ENCODE results near the gene ALDOC.

ALDOC gene

DNA sequence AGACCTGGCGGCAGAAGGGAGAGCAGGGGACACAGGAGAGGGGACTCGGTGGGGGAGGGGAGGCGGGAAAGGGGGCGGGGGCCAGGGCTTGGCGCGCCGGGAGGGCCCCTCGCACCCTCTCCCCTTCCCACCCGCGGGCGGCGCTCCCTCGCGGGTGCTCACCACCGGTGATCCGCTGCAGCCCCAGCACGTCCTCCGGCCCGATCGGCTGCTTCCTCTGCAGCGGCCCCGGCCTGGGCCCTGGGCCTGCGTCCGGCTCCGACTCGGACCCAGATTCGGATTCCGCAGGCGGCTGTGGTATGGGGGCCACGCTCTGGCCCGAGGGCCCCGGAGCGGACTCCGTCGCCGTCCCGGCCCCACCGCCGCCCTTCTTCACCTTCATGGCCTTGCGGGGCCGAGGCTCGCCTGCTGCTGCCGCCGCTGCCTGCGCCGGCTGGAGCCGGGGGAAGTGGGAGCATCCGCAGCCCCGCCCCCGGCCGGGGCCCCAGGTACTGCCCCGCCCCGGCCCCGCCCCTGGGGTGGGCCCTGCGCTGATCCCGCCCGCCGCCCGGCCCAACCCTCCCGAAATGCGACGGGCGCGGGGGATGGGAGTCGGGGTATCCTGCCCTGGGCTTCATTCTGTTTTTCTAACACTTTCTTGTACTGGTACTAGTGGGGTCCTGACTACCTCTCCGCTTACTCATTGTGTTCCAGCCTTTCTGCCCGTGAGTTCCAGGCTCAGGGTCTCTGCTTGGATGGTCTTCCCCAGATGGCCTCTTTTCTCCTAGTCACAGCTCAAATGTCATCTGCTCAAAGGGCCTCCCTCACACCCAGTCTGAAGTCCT is 24.3 kb downstream of the ALDOC start, which contains the start of gene UNC119:
TSS of gene UNC119 (minus strand) at position 449 of the 824 bp plus-strand sequence. CDS start at position 382, 67 bp downstream.
- DNase-seq (ENCODE audit: low read depth in 2 of 2): peak in 1 of 2 experiments; percentile 12

GRCh38 chr17:28551421-28552175 is 25.1 kb downstream of the ALDOC start:
- DNase-seq (ENCODE audit: low read depth in 2 of 2): no peak

DNA sequence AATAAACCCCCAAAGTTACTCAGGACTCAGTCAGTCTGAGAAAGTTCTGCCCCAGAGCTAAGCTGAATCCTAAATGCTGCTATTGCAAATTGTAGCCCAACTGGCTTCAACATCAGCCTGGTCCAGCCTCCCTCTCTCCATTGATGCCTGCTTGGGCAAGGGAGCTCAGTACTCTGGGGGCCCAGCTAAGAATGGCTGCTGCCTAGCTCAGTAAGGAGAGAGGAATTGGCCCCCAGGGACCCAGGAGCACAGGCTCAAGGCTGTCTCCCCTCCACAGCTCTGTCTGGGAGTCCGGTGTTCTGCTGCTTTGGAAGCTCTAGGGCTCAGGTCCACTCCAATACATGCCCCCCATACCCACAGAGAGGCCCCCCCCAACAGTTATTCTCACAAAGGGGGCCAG is 25.8 kb downstream of the ALDOC start:
- no peak for DNase-seq (ENCODE audit: low read depth in 2 of 2)

DNA sequence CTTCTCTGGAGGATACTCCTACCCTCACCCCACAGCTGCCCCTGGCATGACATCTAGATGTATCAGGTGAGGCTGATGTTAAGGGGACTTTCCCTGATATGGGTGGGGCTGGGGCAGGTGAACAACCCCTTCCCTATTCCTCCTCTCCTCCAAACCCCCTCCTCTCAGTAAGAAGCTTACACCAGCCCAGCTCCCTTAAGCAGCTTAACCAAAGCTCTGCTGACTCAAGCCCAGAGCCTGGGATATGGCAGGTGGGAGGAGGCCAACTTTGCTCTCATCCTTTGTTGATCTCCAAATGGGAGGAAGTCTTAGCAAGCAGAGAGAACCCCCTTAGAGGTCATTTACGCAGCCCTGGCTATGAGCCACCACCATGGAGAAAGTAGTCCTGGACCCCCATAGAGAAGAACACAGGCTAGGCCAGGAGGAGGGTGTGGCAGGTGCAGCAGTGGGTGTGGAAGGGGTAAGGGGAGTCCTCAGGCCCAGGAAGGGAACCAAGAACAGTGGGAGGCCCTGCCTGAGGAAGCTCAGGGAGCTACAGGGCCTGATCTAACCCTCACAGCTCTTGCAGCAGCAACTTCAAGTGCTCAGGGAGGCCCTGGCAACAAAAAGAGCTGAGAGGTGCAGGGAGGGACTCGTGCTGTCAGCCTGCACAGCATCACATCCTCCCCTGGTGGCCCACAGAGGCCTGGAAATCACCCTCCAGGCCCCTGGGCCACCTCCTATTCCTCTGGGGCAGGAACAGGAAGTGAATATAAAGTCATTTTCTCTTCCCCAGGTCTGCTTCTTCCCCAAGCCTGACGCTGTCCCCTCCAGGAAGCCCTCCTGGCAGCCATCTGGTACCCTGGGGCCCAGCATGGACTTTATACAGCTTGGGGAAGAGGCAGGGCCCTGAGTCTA is 27.2 kb downstream of the ALDOC start:
- DNase-seq (ENCODE audit: low read depth in 2 of 2): no peak

DNA sequence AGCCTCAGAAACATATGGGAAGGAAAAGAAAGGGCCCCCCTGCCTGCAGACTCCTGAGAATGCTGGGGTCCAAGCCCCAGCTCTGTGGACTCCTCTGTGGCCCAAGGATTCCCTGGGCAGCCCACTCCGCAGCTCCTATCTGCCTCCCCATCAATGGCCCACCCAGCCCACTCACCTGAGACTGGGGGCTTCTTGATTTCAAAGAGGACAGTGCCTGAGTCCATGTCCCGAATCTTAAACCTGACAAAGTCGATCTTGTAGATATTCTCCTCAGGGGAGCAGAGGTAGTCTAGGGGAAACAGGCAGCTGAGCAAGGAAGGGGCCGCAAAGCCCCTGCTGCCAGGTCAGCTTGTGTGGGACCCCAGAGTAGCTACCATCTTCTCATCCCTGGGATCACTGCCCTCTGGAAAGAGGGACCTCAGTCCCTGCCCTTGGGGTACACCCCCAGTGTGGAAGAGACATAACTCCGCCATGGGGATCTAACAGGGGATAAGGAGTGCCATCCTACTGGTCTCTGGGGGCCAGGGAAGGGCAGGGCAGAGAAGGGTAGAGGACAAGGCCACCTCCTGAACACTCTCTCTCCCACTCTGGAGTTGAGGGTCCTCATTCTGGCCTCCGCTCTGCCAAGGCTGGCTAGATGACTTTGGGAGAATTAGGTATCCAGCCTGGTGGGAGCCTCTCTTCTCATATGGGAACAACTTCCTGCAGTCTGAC is 28.1 kb downstream of the ALDOC start:
- no peak for DNase-seq (ENCODE audit: low read depth in 2 of 2)

GRCh38 chr17:28547623-28548416 is 28.9 kb downstream of the ALDOC start:
- no peak for DNase-seq (ENCODE audit: low read depth in 2 of 2)

DNA sequence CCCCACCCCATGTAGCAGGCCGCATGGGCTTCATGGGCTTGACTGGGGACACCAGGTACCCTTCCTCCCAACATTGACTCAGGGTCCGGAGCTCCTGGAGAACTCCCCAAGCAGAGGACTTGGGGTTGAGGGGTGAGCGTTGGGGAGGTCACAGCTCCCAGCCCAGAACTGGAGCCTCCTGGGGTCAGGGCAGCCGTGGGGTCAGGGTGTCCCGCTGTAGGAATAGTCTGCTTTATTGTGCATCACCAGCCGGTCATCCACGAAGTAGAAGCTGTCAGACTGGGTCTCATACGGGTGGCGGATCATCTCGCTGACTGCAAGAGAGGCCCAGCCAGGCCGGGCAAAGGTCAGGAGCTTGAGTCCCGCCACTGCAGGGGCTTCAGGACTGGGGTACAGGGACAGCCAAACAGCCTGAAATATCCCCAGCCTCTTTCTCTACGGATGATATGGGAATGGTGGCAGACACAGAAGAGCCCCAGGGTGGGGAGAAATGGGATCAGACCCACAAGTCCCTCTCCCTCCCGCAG is 29.5 kb downstream of the ALDOC start:
- no peak for DNase-seq (ENCODE audit: low read depth in 2 of 2)

DNA sequence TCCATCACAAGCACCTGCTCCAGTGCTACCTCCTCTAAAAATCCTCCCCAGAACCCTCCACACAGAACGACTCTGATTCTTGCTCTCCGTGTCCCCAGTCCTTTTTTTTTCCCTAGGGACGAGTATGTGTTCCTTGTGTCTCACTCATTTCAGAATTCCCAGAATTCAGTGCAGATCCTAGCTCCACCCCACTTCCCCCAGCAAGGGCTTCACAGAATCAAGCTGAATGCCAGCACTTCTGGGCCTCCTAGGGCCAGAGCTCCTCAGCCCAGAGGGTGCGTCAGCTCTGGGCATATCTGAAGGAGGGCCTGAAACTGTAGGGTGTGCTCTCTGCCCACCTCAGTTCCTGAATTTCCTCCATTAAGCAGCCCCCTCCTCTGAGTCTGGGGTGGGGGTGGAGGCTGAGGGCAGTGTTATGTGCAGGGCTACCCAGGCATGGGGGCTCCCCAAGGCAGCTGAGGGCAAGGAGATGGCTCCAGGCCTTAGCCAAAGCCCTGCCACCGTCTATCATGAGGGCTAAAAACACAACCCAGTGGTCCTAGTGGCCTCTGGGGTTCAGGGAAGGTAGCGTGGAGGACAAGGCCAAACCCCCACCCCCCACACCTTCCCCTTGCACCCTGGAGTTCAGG is 30.8 kb downstream of the ALDOC start:
- DNase-seq (ENCODE audit: low read depth in 2 of 2): no peak

DNA sequence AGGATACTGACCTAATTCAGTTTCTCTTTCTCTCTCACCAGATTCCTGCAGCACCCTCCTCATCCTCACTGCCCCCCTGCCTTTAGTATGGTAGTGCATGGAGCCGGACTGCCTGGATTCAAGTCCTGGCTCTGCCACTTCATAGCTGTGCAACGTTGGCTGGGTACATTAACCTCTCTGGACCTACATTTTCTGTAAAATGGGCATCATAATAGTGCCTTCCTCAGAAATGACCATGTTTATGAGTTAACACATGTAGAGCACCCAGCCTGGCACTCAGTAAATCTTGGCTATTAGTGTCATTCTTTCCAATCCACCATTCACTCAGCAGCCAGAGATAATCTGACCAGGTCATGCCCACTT is 31.6 kb downstream of the ALDOC start:
- no peak for DNase-seq (ENCODE audit: low read depth in 2 of 2)

GRCh38 chr17:28544402-28545140 is 32.1 kb downstream of the ALDOC start:
- DNase-seq (ENCODE audit: low read depth in 2 of 2): no peak

DNA sequence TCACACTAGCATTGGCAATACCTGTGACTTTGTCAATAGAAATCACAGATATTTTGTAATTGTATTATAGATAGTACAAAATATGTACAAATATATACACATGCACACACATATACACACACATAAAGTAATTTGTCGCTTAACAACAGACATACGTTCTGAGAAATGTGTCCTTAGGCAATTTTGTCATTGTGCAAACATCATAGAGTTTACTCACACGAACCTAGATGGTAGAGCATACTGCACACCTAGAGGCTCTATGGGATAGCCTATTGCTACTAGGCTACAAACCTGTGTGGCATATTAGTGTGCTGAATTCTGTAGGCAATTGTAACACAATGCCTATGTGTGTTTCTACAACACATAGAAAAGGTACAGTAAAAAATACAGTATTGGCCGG is 35.3 kb downstream of the ALDOC start:
- no peak for DNase-seq (ENCODE audit: low read depth in 2 of 2)

- no peak for DNase-seq (ENCODE audit: low read depth in 2 of 2)
Observed at GRCh38 chr17:28540231-28540630, 36.5 kb downstream of the ALDOC start.

GRCh38 chr17:28538296-28538895 is 38.3 kb downstream of the ALDOC start:
- no peak for DNase-seq (ENCODE audit: low read depth in 2 of 2)

GRCh38 chr17:28537219-28537610 is 39.5 kb downstream of the ALDOC start:
- no peak for DNase-seq (ENCODE audit: low read depth in 2 of 2)

- no peak for DNase-seq (ENCODE audit: low read depth in 2 of 2)
Observed at GRCh38 chr17:28536532-28537218, 40.0 kb downstream of the ALDOC start.

- no peak for DNase-seq (ENCODE audit: low read depth in 2 of 2)
Observed at GRCh38 chr17:28534740-28535375, 41.8 kb downstream of the ALDOC start.

DNA sequence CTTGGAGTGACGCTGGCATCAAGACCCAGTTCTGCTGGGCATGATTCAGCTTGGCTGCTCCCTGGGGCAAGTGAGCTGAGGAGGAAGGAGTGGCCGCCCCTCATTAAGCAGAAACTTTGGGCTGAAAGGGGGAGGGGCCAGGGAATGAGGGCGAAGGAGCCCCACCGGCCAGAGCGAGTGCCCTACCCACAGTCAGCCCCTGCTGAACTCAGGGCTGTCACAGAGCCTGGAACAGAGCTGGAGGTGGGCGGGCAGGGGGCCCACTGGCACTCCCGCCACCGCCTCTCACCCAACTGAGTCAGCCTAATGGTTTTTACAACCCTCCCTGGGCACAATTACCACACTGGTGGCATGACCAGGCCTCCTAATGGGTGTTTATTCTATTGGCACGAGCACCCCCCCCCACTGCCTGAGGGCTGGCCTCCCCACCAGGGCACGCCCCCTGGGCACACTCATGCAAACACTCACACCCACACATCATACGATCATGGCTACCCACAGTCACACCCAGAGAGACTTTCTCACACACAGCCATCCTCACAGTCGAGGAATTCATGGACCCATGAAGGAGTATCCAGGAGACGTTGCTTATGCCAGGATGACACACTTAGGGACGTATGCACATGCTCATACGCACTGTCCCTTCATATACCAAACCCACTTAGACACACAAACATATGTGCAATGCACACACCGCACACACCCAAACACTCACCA is 43.4 kb downstream of the ALDOC start:
- no peak for DNase-seq (ENCODE audit: low read depth in 2 of 2)
